GM21367 (cell line): ENCODE results near the gene TRANK1.
A peak's percentile ranks its signal among the peaks of the same experiment; 100 is the strongest.
"Not testable (repeated sequence)": the region's sequence is repeated elsewhere in the genome, so short reads cannot be mapped to it uniquely, and the experiment has no call there.

Experiments used
- ATAC-seq: cut with Tn5 transposase; IDR thresholded peaks from one replicate; pipeline ENCODE4 v1.9.1; 2021; ENCODE audit not compliant: unreplicated experiment

The TRANK1 gene

GRCh38 chr3:36957862-36958686, 13.2 kb upstream of the TRANK1 start:
- no peak for ATAC-seq

GRCh38 chr3:36957063-36957462, 12.2 kb upstream of the TRANK1 start:
- ATAC-seq, result no peak

GRCh38 chr3:36956155-36956554, 11.3 kb upstream of the TRANK1 start:
- ATAC-seq, result no peak

DNA sequence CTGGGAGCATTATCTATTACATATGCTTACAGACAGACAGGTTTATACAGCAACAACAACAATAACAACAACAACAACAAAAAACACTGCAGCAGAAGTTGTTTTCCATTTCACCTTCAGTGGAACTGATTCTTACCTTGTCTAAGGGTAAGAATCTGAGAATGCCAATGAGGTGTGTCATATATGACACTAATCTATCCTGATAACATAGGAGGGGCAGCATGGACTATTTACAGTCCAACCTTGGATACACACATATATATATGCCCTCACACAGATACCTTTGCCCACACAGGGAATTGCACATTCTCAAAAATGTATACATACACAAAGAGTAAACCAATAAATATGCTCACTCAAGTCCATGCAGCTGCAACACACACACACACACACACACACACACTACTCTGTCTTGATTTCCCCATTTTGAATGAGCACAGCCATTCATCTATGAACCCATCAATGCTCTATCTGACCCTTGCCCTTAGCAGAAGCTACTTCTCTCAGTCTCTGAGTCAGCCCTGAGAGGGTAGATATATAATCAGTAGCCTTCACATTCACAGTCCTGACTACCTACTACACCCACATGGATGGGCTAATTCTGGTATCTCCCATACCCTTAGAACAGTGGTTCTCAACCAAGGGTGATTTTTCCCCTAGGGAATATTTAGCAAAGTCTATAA, 9.7 kb upstream of the TRANK1 start:
- ATAC-seq, result no peak

DNA sequence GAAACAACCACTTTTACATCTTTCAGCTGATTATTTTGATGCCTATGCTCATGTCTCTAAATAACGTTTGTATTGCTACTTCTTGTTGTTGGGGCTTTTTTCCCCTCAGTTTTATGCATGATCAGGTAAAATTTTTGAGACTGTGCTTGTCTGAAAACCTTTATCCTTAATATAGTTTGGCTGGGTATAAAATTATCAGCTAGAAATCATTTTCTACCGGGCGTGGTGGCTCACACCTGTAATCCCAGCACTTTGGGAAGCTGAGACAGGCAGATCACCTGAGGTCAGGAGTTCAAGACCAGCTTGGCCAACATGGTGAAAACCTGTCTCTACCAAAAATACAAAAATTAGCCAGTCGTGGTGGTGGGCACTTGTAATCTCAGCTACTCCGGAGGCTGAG, 3.0 kb upstream of the TRANK1 start:
- not testable (repeated sequence) for ATAC-seq

GRCh38 chr3:36945333-36945980, 603 bp upstream of the TRANK1 start:
- no peak for ATAC-seq

- ATAC-seq, result peak; percentile 53
These were observed 728 bp downstream of the TRANK1 start for GRCh38 chr3:36944012-36944640.

DNA sequence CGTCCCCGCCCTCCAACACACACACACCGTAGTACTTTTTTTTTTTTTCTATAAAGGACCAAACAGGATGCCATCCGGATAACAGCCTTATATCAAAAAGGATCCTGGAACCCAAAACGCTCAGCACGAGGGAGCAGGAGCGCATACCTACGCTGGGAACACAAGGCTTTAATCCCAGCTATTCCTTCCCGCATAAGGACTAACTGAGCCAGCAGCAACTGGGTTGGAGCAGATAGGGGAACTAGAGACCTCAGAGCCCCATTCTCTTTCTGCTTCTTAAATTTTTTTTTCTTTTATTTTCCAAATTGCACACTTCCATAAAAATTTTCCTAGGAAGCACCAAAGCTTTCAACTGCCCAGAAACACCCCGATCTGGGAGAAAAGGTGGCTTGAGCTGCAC, 1.3 kb downstream of the TRANK1 start:
- ATAC-seq, result no peak

DNA sequence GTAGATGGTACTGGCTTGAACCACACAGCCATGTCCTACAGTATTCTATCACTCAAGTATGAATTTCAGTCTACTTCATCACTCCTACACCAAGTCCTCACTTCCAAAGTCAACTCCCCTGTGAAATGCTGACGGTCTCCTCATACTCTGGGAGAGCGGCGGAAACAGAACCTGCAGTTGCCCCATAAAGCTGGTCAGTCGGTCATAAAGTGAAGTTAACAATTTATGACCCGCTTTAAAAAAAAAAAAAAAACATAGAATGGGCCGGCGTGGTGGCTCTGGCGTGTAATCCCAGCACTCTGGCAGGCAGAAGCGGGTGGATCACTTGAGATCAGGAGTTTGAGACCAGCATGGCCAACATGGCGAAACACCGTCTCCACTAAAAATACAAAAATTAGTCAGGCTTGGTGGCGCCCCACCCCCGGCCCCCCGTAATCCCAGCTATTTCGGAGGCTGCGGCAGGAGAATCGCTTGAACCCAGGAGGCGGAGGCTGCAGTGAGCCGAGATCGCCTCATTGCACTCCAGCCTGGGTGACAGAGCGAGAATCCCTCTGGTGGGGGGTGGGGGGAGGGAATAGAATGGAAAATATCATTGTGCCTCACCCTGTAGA, 2.1 kb downstream of the TRANK1 start:
- no peak for ATAC-seq

GRCh38 chr3:36941658-36942057, 3.2 kb downstream of the TRANK1 start:
- no peak for ATAC-seq

- ATAC-seq, result no peak
These were observed 3.7 kb downstream of the TRANK1 start for GRCh38 chr3:36941162-36941561.

DNA sequence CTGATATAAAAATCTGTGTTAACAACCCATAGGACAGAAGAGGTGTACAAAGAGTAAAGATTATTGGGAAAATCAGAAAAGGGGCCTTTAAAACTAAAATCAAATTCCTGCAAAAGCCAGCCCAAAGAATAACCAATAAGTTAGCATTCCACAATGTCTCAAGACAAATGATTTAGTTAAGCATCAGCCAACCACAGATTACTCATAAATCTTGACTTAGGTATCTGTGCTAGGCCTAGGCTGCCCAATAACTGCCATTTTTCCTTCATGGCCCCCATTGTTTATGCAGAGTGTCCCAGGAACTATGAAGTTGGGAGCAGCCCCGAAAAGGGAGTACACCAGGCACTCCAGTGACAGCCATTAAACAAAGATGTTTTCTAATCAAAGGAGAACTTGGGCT, 7.4 kb downstream of the TRANK1 start:
- no peak for ATAC-seq

- no peak for ATAC-seq
These were observed 11.1 kb downstream of the TRANK1 start for GRCh38 chr3:36933540-36934296.

DNA sequence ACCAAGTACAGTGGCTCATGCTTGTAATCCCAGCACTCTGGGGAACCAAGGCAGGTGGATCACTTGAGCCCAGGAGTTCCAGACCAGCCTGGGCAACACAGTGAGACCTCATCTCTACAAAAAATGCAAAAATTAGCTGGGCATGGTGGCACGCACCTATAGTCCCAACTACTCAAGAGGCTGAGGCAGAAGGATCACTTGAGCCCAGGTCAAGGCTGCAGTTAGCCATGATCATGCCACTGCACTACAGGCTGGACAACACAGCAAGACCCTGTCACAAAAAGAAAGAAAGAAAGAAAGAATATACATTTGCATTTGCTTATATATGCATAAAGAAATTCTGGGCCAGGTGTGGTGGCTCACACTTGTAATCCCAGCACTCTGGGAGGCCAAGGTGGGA, 13.4 kb downstream of the TRANK1 start:
- not testable (repeated sequence) for ATAC-seq

DNA sequence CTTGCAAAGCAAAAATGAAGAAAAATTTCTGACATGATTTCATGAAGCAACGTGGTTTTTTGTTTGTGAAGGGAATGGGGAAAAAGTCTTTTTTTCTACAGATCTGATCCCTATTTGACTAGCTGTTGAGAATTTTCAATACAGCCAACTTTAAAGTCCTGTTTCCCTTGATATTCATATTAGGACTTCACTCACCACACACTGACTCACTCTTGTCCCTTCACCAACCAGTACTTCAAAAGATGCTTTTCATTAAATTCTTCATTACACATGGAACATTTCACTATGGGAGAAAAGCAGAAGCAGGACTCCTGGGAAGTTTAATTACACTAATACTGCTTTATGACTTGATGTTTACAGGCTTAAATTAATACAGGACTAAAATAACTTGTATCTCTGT, 16.6 kb downstream of the TRANK1 start:
- ATAC-seq, result no peak

DNA sequence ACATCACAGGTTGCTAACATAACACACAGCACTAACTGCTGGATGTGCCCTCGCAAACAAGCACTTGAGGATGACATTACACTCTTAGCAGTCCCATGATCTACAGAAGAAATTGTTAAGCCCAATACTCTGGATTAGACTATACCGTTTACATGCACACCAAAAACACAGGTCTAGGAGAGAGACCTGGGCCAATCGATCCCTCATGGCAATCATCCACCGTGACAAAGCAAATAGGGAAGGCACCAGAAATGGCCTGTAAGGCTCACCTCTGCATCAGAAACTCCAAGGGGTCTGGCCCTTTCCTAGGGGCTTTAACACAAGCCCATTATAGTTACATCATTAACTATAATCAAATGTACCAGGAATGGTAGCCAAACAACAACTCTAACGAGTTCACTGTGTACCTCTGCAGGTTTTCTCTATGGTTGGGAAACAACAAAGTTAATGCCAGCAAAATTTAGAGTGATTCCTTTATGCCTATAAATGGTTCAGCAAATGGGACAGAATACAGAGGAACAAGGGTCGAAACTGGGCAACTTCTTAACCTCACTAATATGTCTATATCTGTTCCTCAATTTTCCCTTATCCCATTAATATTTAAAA, 18.5 kb downstream of the TRANK1 start:
- ATAC-seq, result no peak

GRCh38 chr3:36924744-36925521, 19.9 kb downstream of the TRANK1 start:
- no peak for ATAC-seq

DNA sequence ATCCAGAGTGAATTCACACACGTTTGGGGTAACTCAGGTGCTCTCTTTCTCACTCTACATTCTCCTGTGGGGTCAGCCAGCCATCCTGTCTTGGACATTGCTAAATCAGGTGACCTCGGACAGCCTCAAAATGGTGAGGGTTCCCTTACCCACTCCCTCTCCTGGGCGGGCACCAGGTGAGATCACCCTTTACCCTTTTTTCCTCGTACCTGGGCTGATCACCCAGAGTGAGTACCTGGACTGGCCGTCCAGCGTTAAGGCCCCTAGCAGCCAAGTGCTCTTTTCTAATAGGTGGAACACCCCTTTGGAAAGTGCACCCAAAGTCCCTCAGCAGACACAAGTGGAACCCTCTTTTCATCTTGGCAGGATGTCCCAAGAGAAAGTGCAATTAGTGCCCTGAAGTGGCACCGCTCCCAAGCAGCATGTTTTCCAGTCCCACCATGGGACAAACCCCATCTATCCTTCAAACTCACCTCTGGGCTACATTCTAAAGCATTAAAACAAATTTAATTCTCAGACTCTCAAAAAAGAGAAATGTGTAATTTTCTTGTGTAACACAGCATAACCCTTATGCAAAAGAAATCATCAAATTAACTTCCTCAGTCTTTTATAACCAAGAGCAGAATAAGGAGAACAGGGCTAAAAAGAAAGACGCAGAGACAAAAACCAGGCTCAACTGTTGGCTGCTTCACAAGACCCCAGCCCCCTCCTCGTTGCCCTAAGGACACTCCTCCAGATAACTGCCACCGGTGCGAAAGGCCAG, 20.7 kb downstream of the TRANK1 start:
- no peak for ATAC-seq
